ENCODE data around the gene BHLHE40. TPM values are rescaled to one million over a fixed set of nuclear protein-coding genes. Genes with fewer than 3 reads are reported as not detected.
A peak's percentile ranks its signal among the peaks of the same experiment; 100 is the strongest.

The BHLHE40 gene
- polyA plus RNA-seq, 2 of the 4 experiments (the other 2 are of a cell fraction), result 102 to 160 TPM

DNA sequence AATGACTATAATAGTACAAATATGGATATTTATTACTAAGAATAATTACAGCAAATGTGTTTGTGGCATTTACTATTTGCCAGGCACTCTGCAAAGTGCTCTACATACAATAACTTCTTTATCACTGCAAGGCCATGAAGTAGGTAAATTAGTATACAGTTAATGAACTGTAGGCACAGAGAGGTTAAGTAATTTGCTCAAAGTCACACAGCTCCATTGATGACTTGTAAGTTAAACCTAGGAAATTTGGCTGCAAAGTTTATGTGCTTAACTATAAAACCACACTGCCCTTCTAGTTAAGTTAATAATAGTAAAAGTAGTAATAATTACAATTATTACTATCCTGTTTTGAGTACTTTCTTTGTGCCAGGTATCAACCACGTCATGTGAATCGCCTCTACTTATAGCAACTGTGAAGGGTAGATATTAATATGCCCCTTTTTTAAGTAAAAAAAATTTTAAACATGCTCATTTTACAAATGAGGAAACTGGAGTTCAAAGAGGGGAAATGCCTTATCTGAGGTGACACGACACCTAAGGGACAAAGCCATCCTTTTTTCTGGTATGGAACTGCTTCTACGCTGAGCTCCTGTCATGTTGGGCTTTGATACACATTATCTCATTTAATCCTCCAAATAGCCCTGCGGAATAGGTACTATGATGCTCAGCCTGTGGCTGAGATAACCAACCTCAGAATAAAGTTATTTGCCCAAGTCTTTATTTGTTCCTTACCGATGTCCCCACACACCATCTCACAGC lies 8.5 kb downstream of the BHLHE40 start (continued):
- TF ChIP-seq, protein P1, sequence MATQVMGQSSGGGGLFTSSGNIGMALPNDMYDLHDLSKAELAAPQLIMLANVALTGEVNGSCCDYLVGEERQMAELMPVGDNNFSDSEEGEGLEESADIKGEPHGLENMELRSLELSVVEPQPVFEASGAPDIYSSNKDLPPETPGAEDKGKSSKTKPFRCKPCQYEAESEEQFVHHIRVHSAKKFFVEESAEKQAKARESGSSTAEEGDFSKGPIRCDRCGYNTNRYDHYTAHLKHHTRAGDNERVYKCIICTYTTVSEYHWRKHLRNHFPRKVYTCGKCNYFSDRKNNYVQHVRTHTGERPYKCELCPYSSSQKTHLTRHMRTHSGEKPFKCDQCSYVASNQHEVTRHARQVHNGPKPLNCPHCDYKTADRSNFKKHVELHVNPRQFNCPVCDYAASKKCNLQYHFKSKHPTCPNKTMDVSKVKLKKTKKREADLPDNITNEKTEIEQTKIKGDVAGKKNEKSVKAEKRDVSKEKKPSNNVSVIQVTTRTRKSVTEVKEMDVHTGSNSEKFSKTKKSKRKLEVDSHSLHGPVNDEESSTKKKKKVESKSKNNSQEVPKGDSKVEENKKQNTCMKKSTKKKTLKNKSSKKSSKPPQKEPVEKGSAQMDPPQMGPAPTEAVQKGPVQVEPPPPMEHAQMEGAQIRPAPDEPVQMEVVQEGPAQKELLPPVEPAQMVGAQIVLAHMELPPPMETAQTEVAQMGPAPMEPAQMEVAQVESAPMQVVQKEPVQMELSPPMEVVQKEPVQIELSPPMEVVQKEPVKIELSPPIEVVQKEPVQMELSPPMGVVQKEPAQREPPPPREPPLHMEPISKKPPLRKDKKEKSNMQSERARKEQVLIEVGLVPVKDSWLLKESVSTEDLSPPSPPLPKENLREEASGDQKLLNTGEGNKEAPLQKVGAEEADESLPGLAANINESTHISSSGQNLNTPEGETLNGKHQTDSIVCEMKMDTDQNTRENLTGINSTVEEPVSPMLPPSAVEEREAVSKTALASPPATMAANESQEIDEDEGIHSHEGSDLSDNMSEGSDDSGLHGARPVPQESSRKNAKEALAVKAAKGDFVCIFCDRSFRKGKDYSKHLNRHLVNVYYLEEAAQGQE (IDR thresholded peaks at IDR 0.05), result no peak
- TF ChIP-seq, protein P2, sequence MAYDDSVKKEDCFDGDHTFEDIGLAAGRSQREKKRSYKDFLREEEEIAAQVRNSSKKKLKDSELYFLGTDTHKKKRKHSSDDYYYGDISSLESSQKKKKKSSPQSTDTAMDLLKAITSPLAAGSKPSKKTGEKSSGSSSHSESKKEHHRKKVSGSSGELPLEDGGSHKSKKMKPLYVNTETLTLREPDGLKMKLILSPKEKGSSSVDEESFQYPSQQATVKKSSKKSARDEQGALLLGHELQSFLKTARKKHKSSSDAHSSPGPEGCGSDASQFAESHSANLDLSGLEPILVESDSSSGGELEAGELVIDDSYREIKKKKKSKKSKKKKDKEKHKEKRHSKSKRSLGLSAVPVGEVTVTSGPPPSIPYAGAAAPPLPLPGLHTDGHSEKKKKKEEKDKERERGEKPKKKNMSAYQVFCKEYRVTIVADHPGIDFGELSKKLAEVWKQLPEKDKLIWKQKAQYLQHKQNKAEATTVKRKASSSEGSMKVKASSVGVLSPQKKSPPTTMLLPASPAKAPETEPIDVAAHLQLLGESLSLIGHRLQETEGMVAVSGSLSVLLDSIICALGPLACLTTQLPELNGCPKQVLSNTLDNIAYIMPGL (CRISPR knock-in tag; IDR thresholded peaks at IDR 0.05; ENCODE audit: borderline replicate concordance), result peak; percentile 75; the same call in 1 of the 2 replicates
- TF ChIP-seq, protein P3, sequence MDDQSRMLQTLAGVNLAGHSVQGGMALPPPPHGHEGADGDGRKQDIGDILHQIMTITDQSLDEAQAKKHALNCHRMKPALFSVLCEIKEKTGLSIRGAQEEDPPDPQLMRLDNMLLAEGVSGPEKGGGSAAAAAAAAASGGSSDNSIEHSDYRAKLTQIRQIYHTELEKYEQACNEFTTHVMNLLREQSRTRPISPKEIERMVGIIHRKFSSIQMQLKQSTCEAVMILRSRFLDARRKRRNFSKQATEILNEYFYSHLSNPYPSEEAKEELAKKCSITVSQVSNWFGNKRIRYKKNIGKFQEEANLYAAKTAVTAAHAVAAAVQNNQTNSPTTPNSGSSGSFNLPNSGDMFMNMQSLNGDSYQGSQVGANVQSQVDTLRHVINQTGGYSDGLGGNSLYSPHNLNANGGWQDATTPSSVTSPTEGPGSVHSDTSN (IDR thresholded peaks at IDR 0.05), result no peak

DNA sequence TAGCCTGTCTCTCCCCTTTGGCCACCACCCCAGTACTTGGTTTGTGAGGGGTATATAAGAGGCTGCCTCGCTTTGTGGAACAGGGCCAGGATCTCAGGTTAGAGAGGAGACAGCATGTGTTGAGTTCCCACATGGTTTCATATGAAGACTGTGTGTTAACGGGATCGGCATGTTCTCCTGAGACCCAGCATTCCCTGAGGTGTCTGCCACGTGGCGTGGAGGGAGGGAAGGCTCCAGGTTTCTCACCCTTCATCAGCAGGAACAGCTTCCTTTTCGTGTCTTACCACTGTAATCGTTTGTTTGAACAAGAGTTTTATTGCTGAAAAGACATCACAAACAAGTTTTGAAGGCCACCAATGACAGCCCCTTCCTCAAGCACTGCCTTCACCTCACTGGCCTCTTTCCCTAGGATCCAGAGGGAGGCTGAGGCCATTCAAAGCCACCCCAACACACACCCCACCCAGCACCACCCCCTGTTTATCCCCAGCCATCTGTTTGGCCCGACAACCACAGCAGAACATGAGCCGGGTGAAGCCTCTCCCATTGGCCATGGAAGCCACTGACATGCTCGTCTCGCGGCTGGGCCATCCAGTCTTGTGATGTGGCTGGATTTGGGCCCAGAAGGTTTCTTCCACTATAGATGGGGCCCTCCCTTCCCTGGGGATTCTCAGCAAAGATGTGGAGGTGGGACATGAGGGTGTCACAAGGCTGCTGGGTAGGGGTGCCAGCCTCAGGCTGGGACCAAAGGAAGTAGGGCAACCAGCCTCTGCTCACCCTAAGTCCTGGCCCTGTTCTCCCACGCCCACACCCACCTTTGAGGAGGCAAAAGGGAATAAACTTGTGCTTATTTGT lies 10.0 kb downstream of the BHLHE40 start:
- Histone ChIP-seq H3K4me2 (peak overlapping the region; percentile 5; the same call in 1 of the 3 replicates), H3K4me1 (peaks cover 82% of the 10 kb centered on the region)
- CTCF ChIA-PET, result interaction anchor here (0.6 to 17.8 kb wide), 5 partner anchors 9 to 273 kb away, joined by 3 to 602 read pairs (median 3); no protein-coding TSS in a partner anchor
- TF ChIP-seq HOXB5 (CRISPR knock-in tag; IDR thresholded peaks at IDR 0.05), result peak; percentile 94
- TF ChIP-seq ZC3H11A (IDR thresholded peaks at IDR 0.05), result no peak
- peak; percentile 97 for TF ChIP-seq HEYL (CRISPR knock-in tag; IDR thresholded peaks at IDR 0.05)
- TF ChIP-seq ZNF302 (CRISPR knock-in tag; IDR thresholded peaks at IDR 0.05), result peak; percentile 93
- peak; percentile 45; the same call in 1 of the 2 replicates for TF ChIP-seq NPAS2 (CRISPR knock-in tag; IDR thresholded peaks at IDR 0.05; ENCODE audit: borderline replicate concordance)
- TF ChIP-seq POLR2AphosphoS2 (conservative IDR thresholded peaks at IDR 0.05; ENCODE audit: low read length), result no peak
- TF ChIP-seq, protein P4, sequence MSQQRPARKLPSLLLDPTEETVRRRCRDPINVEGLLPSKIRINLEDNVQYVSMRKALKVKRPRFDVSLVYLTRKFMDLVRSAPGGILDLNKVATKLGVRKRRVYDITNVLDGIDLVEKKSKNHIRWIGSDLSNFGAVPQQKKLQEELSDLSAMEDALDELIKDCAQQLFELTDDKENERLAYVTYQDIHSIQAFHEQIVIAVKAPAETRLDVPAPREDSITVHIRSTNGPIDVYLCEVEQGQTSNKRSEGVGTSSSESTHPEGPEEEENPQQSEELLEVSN (IDR thresholded peaks at IDR 0.05; ENCODE audit: borderline replicate concordance, low read depth), result peak; percentile 96
- peak; percentile 96 for TF ChIP-seq HOXB13 (CRISPR knock-in tag; IDR thresholded peaks at IDR 0.05; ENCODE audit: low read depth)
- no peak for TF ChIP-seq NR3C1 (IDR thresholded peaks at IDR 0.05)
- TF ChIP-seq CBX8 (IDR thresholded peaks at IDR 0.05), result no peak
- TF ChIP-seq, protein P5, sequence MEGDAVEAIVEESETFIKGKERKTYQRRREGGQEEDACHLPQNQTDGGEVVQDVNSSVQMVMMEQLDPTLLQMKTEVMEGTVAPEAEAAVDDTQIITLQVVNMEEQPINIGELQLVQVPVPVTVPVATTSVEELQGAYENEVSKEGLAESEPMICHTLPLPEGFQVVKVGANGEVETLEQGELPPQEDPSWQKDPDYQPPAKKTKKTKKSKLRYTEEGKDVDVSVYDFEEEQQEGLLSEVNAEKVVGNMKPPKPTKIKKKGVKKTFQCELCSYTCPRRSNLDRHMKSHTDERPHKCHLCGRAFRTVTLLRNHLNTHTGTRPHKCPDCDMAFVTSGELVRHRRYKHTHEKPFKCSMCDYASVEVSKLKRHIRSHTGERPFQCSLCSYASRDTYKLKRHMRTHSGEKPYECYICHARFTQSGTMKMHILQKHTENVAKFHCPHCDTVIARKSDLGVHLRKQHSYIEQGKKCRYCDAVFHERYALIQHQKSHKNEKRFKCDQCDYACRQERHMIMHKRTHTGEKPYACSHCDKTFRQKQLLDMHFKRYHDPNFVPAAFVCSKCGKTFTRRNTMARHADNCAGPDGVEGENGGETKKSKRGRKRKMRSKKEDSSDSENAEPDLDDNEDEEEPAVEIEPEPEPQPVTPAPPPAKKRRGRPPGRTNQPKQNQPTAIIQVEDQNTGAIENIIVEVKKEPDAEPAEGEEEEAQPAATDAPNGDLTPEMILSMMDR (IDR thresholded peaks at IDR 0.05), result no peak
- TF ChIP-seq, protein P6, sequence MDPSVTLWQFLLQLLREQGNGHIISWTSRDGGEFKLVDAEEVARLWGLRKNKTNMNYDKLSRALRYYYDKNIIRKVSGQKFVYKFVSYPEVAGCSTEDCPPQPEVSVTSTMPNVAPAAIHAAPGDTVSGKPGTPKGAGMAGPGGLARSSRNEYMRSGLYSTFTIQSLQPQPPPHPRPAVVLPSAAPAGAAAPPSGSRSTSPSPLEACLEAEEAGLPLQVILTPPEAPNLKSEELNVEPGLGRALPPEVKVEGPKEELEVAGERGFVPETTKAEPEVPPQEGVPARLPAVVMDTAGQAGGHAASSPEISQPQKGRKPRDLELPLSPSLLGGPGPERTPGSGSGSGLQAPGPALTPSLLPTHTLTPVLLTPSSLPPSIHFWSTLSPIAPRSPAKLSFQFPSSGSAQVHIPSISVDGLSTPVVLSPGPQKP (IDR thresholded peaks at IDR 0.05; ENCODE audit: low read depth, low read length), result no peak
- TF ChIP-seq, protein P7, sequence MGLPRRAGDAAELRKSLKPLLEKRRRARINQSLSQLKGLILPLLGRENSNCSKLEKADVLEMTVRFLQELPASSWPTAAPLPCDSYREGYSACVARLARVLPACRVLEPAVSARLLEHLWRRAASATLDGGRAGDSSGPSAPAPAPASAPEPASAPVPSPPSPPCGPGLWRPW (IDR thresholded peaks at IDR 0.05), result no peak
- no peak for TF ChIP-seq SMC3 (IDR thresholded peaks at IDR 0.05)
- peak; percentile 96 for TF ChIP-seq ZSCAN20 (CRISPR knock-in tag; IDR thresholded peaks at IDR 0.05)
- no peak for TF ChIP-seq EHMT2 (IDR thresholded peaks at IDR 0.05; ENCODE audit: low read depth)
- TF ChIP-seq HOXA7 (CRISPR knock-in tag; IDR thresholded peaks at IDR 0.05), result no peak
- no peak for TF ChIP-seq CHD2 (IDR thresholded peaks at IDR 0.05; ENCODE audit: low read length, partially characterized antibody)
- TF ChIP-seq CHD4 (IDR thresholded peaks at IDR 0.05; ENCODE audit: borderline replicate concordance), result no peak
- TF ChIP-seq POLR2A (IDR thresholded peaks at IDR 0.05; ENCODE audit: low read length), result no peak
- TF ChIP-seq RAD21 (conservative IDR thresholded peaks at IDR 0.05 in 1 of 2, IDR thresholded peaks at IDR 0.05 in 1 of 2), result no peak
- no peak for TF ChIP-seq KDM5A (IDR thresholded peaks at IDR 0.05)

More for the DNA sequence above, 10.0 kb downstream of the BHLHE40 start:
- FAIRE-seq (no peak), ATAC-seq (peak in 1 of 2 experiments; percentile 1; a peak in 3 of 6 replicates), DNase-seq (ENCODE audit: low read depth in 1 of 2, low spot score in 1 of 2) (peak in 1 of 2 experiments; percentile 91)
- no peak overlapping the region for H3K4me3 ChIP-seq
- POLR2A ChIA-PET, result interaction anchor here (0.8 to 13.9 kb wide), 2 partner anchors 10 to 35 kb away, joined by 4 to 367 read pairs; partner anchors contain the start of gene BHLHE40
- 55% methylated on average over 13 of the region's 13 CpGs for WGBS (ENCODE audit: missing lambda C conversion rate)
- no peaks in the 10 kb centered on the region for H3K9me3 ChIP-seq
- peak overlapping the region; percentile 96 to 98 for H3K27ac ChIP-seq
